HEK293 (cell line): Measurements from ENCODE around the gene CCKAR.
A peak's percentile ranks its signal among the peaks of the same experiment; 100 is the strongest.

Experiments used
- CTCF ChIA-PET: fragments of 350-600 bp; formaldehyde crosslinking; extraction: SDS; loops from one replicate; lab custom pipeline; 2021; ENCODE audit warnings: antibody characterized with exemption; lab: Yijun Ruan, JAX
- POLR2A ChIA-PET: fragments of 300-600 bp; formaldehyde crosslinking; extraction: SDS; loops from one replicate; lab custom pipeline; 2020; ENCODE audit warnings: antibody characterized with exemption, inconsistent platforms; lab: Yijun Ruan, JAX
- H3K27ac ChIP-seq: fragments of 200-500 bp; sonication (Bioruptor generic); 2 replicates; pipeline ENCODE4 v1.5.1; 2014; ENCODE audit warnings: low read depth, low read length, control low read depth, inconsistent platforms; ENCODE audit errors: extremely low read depth
- H3K36me3 ChIP-seq, 2 experiments: fragments of 200-500 bp in 1 of 2; sonication (Bioruptor generic) in 1 of 2; 1 replicate in 1 of 2; 2 replicates in 1 of 2; pipeline ENCODE4 v1.5.1; 2014 to 2017; ENCODE audit warnings: inconsistent platforms in 2 of 2, low read length in 2 of 2; ENCODE audit not compliant: control insufficient read depth in 2 of 2, insufficient read depth in 1 of 2
- H3K4me1 ChIP-seq: fragments of 200-500 bp; sonication (Bioruptor generic); 2 replicates; pipeline ENCODE4 v1.5.1; 2014; ENCODE audit warnings: mild to moderate bottlenecking, low read length, inconsistent platforms; ENCODE audit not compliant: control insufficient read depth, insufficient read depth
- H3K4me3 ChIP-seq: 2 replicates; pipeline ENCODE4 v1.5.1; 2011; ENCODE audit warnings: low read depth, mild to moderate bottlenecking, control low read depth, low read length, moderate library complexity
- H3K9me3 ChIP-seq: fragments of 200-500 bp; sonication (Bioruptor generic); 2 replicates; pipeline ENCODE4 v1.5.1; 2014; ENCODE audit warnings: low read depth, low read length, inconsistent platforms; ENCODE audit not compliant: control insufficient read depth, insufficient read depth
- BCL11B ChIP-seq: fragments of 450-650 bp; formaldehyde crosslinking; IDR thresholded peaks from 2 replicates; pipeline ENCODE4 v1.5.1; 2016; ENCODE audit warnings: low read depth, missing biosample characterization, missing genetic modification characterization
- EGR2 ChIP-seq: fragments of 450-650 bp; formaldehyde crosslinking; IDR thresholded peaks from 2 replicates; pipeline ENCODE4 v1.5.1; 2016; ENCODE audit warnings: low read depth, missing biosample characterization, missing genetic modification characterization
- GLI4 ChIP-seq: fragments of 450-650 bp; formaldehyde crosslinking; IDR thresholded peaks from 2 replicates; pipeline ENCODE4 v1.5.1; 2016; ENCODE audit warnings: missing biosample characterization, missing genetic modification characterization
- RBAK ChIP-seq: fragments of 450-650 bp; formaldehyde crosslinking; IDR thresholded peaks from 2 replicates; pipeline ENCODE4 v1.5.1; 2016; ENCODE audit warnings: missing biosample characterization, missing genetic modification characterization
- SP2 ChIP-seq: fragments of 450-650 bp; formaldehyde crosslinking; IDR thresholded peaks from 2 replicates; pipeline ENCODE4 v1.5.1; 2016; ENCODE audit warnings: missing biosample characterization, missing genetic modification characterization
- ZBTB10 ChIP-seq: fragments of 450-650 bp; formaldehyde crosslinking; IDR thresholded peaks from 2 replicates; pipeline ENCODE4 v1.5.1; 2016; ENCODE audit warnings: missing biosample characterization, missing genetic modification characterization
- ZBTB20 ChIP-seq: fragments of 450-650 bp; formaldehyde crosslinking; IDR thresholded peaks from 2 replicates; pipeline ENCODE4 v1.5.1; 2016; ENCODE audit warnings: missing biosample characterization, missing genetic modification characterization
- ZFP37 ChIP-seq: fragments of 450-650 bp; formaldehyde crosslinking; IDR thresholded peaks from 2 replicates; pipeline ENCODE4 v1.5.1; 2016; ENCODE audit warnings: missing biosample characterization, missing genetic modification characterization
- ZNF23 ChIP-seq: fragments of 450-650 bp; formaldehyde crosslinking; IDR thresholded peaks from 2 replicates; pipeline ENCODE4 v1.5.1; 2016; ENCODE audit warnings: missing biosample characterization, missing genetic modification characterization, borderline replicate concordance
- ZNF266 ChIP-seq: fragments of 450-650 bp; formaldehyde crosslinking; IDR thresholded peaks from 2 replicates; pipeline ENCODE4 v1.5.1; 2016; ENCODE audit warnings: missing biosample characterization, missing genetic modification characterization, low read depth
- ZNF449 ChIP-seq: fragments of 450-650 bp; formaldehyde crosslinking; IDR thresholded peaks from 2 replicates; pipeline ENCODE4 v1.5.1; 2017; ENCODE audit warnings: missing biosample characterization, mild to moderate bottlenecking, missing genetic modification characterization, moderate library complexity
- ZNF555 ChIP-seq: fragments of 450-650 bp; formaldehyde crosslinking; conservative IDR thresholded peaks from 2 replicates; pipeline ENCODE4 v1.5.1; 2017; ENCODE audit warnings: missing biosample characterization, mild to moderate bottlenecking, missing genetic modification characterization, inconsistent platforms
- ZNF596 ChIP-seq: fragments of 450-650 bp; IDR thresholded peaks from 2 replicates; pipeline ENCODE4 v1.5.0; 2018; ENCODE audit warnings: missing biosample characterization, mild to moderate bottlenecking, missing genetic modification characterization, moderate library complexity
- ZNF785 ChIP-seq: fragments of 450-650 bp; formaldehyde crosslinking; IDR thresholded peaks from 2 replicates; pipeline ENCODE4 v1.5.1; 2016; ENCODE audit warnings: missing biosample characterization, missing genetic modification characterization
- TF ChIP-seq, protein P1 (sequence below): fragments of 450-650 bp; formaldehyde crosslinking; IDR thresholded peaks from 2 replicates; pipeline ENCODE4 v1.5.1; 2016; ENCODE audit warnings: missing biosample characterization, missing genetic modification characterization
- TF ChIP-seq, protein P2 (sequence below): fragments of 450-650 bp; formaldehyde crosslinking; conservative IDR thresholded peaks from 2 replicates; pipeline ENCODE4 v1.5.1; 2016; ENCODE audit warnings: low read depth, missing biosample characterization, missing genetic modification characterization

Gene CCKAR

GRCh38 chr4:26464420-26465095 is 25.7 kb downstream of the CCKAR start:
- ChIA-PET POLR2A (no interaction called here), CTCF (interaction anchor here (0.6 kb wide), 1 partner anchor 59 kb away, joined by 3 read pairs; no protein-coding TSS in a partner anchor)
- H3K4me3 ChIP-seq: no peak overlapping the region
- H3K4me1 ChIP-seq: no peaks in the 10 kb centered on the region
- no peaks in the 10 kb centered on the region for H3K9me3 ChIP-seq
- no peak for TF ChIP-seq SP2 (tag by site-specific recombination)
- no peak for TF ChIP-seq ZNF596
- no peak for TF ChIP-seq ZNF23
- TF ChIP-seq BCL11B (tag by site-specific recombination): no peak
- no peak for TF ChIP-seq ZBTB10 (tag by site-specific recombination)
- TF ChIP-seq GLI4 (tag by site-specific recombination): no peak
- TF ChIP-seq ZNF785 (tag by site-specific recombination): no peak
- TF ChIP-seq EGR2 (tag by site-specific recombination): no peak
- TF ChIP-seq ZBTB20 (tag by site-specific recombination): no peak
- H3K27ac ChIP-seq: no peak overlapping the region
- H3K36me3 ChIP-seq: no peaks in the 10 kb centered on the region

DNA sequence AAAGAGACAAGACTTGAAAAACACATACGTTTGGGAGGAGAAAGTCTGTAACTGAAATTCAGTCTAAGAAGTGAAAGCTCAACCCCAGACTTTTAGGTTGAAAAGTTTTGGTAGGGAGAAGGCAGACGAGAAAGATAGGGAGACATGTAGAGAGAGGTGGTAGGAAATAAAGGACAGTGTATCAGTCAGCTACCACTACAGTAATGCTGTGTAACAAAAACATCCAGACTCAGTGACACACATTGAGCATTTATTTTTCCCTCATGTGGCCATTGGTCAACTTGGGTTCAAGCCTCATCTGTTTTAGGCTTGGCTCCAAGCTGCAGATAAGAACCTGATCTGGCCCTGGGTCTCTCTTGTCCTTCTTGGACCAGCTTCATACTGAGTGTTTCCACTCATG is 26.9 kb downstream of the CCKAR start:
- Histone ChIP-seq H3K36me3 (no peaks in the 10 kb centered on the region), H3K9me3 (no peaks in the 10 kb centered on the region)
- peak; percentile 88 for TF ChIP-seq RBAK (tag by site-specific recombination)
- TF ChIP-seq ZNF555 (tag by site-specific recombination): no peak
- TF ChIP-seq ZNF449 (tag by site-specific recombination): no peak
- TF ChIP-seq, protein P1, sequence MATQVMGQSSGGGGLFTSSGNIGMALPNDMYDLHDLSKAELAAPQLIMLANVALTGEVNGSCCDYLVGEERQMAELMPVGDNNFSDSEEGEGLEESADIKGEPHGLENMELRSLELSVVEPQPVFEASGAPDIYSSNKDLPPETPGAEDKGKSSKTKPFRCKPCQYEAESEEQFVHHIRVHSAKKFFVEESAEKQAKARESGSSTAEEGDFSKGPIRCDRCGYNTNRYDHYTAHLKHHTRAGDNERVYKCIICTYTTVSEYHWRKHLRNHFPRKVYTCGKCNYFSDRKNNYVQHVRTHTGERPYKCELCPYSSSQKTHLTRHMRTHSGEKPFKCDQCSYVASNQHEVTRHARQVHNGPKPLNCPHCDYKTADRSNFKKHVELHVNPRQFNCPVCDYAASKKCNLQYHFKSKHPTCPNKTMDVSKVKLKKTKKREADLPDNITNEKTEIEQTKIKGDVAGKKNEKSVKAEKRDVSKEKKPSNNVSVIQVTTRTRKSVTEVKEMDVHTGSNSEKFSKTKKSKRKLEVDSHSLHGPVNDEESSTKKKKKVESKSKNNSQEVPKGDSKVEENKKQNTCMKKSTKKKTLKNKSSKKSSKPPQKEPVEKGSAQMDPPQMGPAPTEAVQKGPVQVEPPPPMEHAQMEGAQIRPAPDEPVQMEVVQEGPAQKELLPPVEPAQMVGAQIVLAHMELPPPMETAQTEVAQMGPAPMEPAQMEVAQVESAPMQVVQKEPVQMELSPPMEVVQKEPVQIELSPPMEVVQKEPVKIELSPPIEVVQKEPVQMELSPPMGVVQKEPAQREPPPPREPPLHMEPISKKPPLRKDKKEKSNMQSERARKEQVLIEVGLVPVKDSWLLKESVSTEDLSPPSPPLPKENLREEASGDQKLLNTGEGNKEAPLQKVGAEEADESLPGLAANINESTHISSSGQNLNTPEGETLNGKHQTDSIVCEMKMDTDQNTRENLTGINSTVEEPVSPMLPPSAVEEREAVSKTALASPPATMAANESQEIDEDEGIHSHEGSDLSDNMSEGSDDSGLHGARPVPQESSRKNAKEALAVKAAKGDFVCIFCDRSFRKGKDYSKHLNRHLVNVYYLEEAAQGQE: no peak
- TF ChIP-seq ZFP37: no peak
- TF ChIP-seq, protein P2, sequence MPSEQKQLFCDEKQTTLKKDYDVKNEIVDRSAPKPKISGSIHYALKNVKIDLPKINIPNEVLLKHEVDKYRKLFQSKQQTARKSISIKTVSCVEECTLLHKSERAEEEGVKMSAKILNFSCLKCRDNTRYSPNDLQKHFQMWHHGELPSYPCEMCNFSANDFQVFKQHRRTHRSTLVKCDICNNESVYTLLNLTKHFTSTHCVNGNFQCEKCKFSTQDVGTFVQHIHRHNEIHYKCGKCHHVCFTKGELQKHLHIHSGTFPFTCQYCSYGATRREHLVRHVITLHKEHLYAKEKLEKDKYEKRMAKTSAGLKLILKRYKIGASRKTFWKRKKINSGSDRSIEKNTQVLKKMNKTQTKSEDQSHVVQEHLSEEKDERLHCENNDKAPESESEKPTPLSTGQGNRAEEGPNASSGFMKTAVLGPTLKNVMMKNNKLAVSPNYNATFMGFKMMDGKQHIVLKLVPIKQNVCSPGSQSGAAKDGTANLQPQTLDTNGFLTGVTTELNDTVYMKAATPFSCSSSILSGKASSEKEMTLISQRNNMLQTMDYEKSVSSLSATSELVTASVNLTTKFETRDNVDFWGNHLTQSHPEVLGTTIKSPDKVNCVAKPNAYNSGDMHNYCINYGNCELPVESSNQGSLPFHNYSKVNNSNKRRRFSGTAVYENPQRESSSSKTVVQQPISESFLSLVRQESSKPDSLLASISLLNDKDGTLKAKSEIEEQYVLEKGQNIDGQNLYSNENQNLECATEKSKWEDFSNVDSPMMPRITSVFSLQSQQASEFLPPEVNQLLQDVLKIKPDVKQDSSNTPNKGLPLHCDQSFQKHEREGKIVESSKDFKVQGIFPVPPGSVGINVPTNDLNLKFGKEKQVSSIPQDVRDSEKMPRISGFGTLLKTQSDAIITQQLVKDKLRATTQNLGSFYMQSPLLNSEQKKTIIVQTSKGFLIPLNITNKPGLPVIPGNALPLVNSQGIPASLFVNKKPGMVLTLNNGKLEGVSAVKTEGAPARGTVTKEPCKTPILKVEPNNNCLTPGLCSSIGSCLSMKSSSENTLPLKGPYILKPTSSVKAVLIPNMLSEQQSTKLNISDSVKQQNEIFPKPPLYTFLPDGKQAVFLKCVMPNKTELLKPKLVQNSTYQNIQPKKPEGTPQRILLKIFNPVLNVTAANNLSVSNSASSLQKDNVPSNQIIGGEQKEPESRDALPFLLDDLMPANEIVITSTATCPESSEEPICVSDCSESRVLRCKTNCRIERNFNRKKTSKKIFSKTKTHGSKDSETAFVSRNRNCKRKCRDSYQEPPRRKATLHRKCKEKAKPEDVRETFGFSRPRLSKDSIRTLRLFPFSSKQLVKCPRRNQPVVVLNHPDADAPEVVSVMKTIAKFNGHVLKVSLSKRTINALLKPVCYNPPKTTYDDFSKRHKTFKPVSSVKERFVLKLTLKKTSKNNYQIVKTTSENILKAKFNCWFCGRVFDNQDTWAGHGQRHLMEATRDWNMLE (tag by site-specific recombination): no peak
- TF ChIP-seq ZNF266 (tag by site-specific recombination): no peak
- TF ChIP-seq, all 188 proteins: peak for 1
- ChIA-PET CTCF (interaction anchor here (0.7 kb wide), 1 partner anchor 306 kb away, joined by 4 read pairs; no protein-coding TSS in a partner anchor), POLR2A (no interaction called here)
- Histone ChIP-seq H3K4me3 (no peak overlapping the region), H3K27ac (no peak overlapping the region), H3K4me1 (no peaks in the 10 kb centered on the region)
